IMR-90 (cell line): ENCODE measurements around the gene USP20. TPM values are rescaled to one million over a fixed set of nuclear protein-coding genes. Genes with fewer than 3 reads are reported as not detected.

Experiments
- ATAC-seq: fragments of 200-7000 bp; cut with Tn5 transposase; 2 replicates; pipeline ENCODE4 v1.9.1; 2020; ENCODE audit warnings: low read depth, mild to moderate bottlenecking, moderate library complexity
- BruUV-seq: library from RNA; stranded (reverse); fragments of 400-500 nt; replicated peaks from 2 replicates; lab custom pipeline; 2021; lab: Mats Ljungman, UMichigan
- CTCF ChIA-PET: fragments of 300-600 bp; formaldehyde crosslinking; extraction: SDS; loops from one replicate; lab custom pipeline; 2021; ENCODE audit warnings: antibody characterized with exemption; lab: Yijun Ruan, JAX
- POLR2A ChIA-PET: fragments of 300-600 bp; sonication (Branson Sonifier 250); formaldehyde crosslinking; loops from one replicate; lab custom pipeline; 2022; ENCODE audit warnings: antibody characterized with exemption; ENCODE audit not compliant: unreplicated experiment; lab: Charles Lee
- DNase-seq: peaks from one replicate; pipeline ENCODE4 v3.0.0; 2013
- H2AFZ ChIP-seq: replicated peaks from 2 replicates; pipeline ENCODE3; 2013; ENCODE audit warnings: low read length, mild to moderate bottlenecking; ENCODE audit not compliant: poor library complexity
- H2AK5ac ChIP-seq: 2 replicates; pipeline ENCODE4 v1.6.1; 2013; ENCODE audit warnings: low read depth, low read length, inconsistent platforms
- H2AK9ac ChIP-seq: replicated peaks from 2 replicates; pipeline ENCODE3; 2013; ENCODE audit warnings: mild to moderate bottlenecking, low read depth, low read length, moderate library complexity; ENCODE audit not compliant: poor library complexity
- H2BK120ac ChIP-seq: 2 replicates; pipeline ENCODE4 v1.6.1; 2013; ENCODE audit warnings: low read depth, low read length, inconsistent platforms
- H2BK15ac ChIP-seq: 3 replicates; pipeline ENCODE4 v1.6.1; 2013; ENCODE audit warnings: low read depth, low read length, inconsistent platforms
- H2BK20ac ChIP-seq: 2 replicates; pipeline ENCODE4 v1.6.1; 2013; ENCODE audit warnings: low read depth, mild to moderate bottlenecking, inconsistent platforms, low read length, moderate library complexity
- H2BK5ac ChIP-seq: 2 replicates; pipeline ENCODE4 v1.6.1; 2013; ENCODE audit warnings: mild to moderate bottlenecking, low read depth, low read length, inconsistent platforms; ENCODE audit not compliant: poor library complexity, severe bottlenecking
- H3K14ac ChIP-seq: replicated peaks from 2 replicates; pipeline ENCODE4 v1.6.1; 2013; ENCODE audit warnings: low read depth, low read length, inconsistent platforms
- H3K18ac ChIP-seq: 2 replicates; pipeline ENCODE4 v1.6.1; 2013; ENCODE audit warnings: low read depth, low read length, control low read depth
- H3K23ac ChIP-seq: 2 replicates; pipeline ENCODE4 v1.6.1; 2013; ENCODE audit warnings: low read depth, low read length, inconsistent platforms
- H3K27ac ChIP-seq: 2 replicates; pipeline ENCODE4 v1.5.1; 2013; ENCODE audit warnings: mild to moderate bottlenecking, control low read depth, low read length; ENCODE audit not compliant: insufficient read depth
- H3K27me3 ChIP-seq: 2 replicates; pipeline ENCODE4 v1.6.1; 2013; ENCODE audit warnings: low read length; ENCODE audit not compliant: control insufficient read depth, insufficient read depth
- H3K36me3 ChIP-seq: 2 replicates; pipeline ENCODE4 v1.6.1; 2013; ENCODE audit warnings: low read length, mixed read lengths; ENCODE audit not compliant: control insufficient read depth, insufficient read depth
- H3K4ac ChIP-seq: 2 replicates; pipeline ENCODE4 v1.6.1; 2013; ENCODE audit warnings: low read depth, low read length, inconsistent platforms
- H3K4me1 ChIP-seq: 2 replicates; pipeline ENCODE4 v1.6.1; 2013; ENCODE audit warnings: low read length, mixed read lengths; ENCODE audit not compliant: control insufficient read depth, insufficient read depth
- H3K4me2 ChIP-seq: 2 replicates; pipeline ENCODE4 v1.6.1; 2013; ENCODE audit warnings: low read depth, mild to moderate bottlenecking, control low read depth, low read length, moderate library complexity
- H3K4me3 ChIP-seq: 2 replicates; pipeline ENCODE4 v1.5.1; 2013; ENCODE audit warnings: low read depth, mild to moderate bottlenecking, control low read depth, low read length, moderate library complexity; ENCODE audit not compliant: insufficient read depth
- H3K56ac ChIP-seq: 2 replicates; pipeline ENCODE4 v1.6.1; 2013; ENCODE audit warnings: low read length, inconsistent platforms; ENCODE audit not compliant: insufficient read depth; ENCODE audit errors: extremely low read depth
- H3K79me1 ChIP-seq, 2 experiments: 2 replicates each; pipeline ENCODE4 v1.6.1; 2013; ENCODE audit warnings: low read length in 2 of 2, inconsistent platforms in 1 of 2, low read depth in 1 of 2
- H3K9ac ChIP-seq: 2 replicates; pipeline ENCODE4 v1.6.1; 2013; ENCODE audit warnings: low read depth, low read length, control low read depth
- H3K9me1 ChIP-seq: 2 replicates; pipeline ENCODE4 v1.6.1; 2013; ENCODE audit warnings: low read length, inconsistent platforms; ENCODE audit not compliant: insufficient read depth
- H3K9me3 ChIP-seq: 2 replicates; pipeline ENCODE4 v1.6.1; 2013; ENCODE audit warnings: low read length; ENCODE audit not compliant: control insufficient read depth, insufficient read depth
- H4K20me1 ChIP-seq: 2 replicates; pipeline ENCODE4 v1.6.1; 2013; ENCODE audit warnings: low read length, inconsistent platforms; ENCODE audit not compliant: insufficient read depth
- H4K5ac ChIP-seq: 2 replicates; pipeline ENCODE4 v1.6.1; 2013; ENCODE audit warnings: mild to moderate bottlenecking, low read depth, low read length, control low read depth
- H4K8ac ChIP-seq, 2 experiments: 2 replicates each; pipeline ENCODE4 v1.6.1; 2013; ENCODE audit warnings: low read depth in 2 of 2, low read length in 2 of 2, control low read depth in 1 of 2, inconsistent platforms in 1 of 2
- H4K91ac ChIP-seq: 2 replicates; pipeline ENCODE4 v1.6.1; 2013; ENCODE audit warnings: low read depth, low read length, inconsistent platforms; ENCODE audit not compliant: insufficient read depth
- BHLHE40 ChIP-seq: fragments of 150-350 bp; IDR thresholded peaks from 2 replicates; pipeline ENCODE4 v1.6.1; 2016; ENCODE audit warnings: mild to moderate bottlenecking, low read depth, low read length
- CEBPB ChIP-seq: IDR thresholded peaks from 2 replicates; pipeline ENCODE4 v1.6.1; 2012; ENCODE audit warnings: low read depth, low read length, improper control_type of control experiment
- CHD1 ChIP-seq: IDR thresholded peaks from 2 replicates; pipeline ENCODE4 v1.6.1; 2012; ENCODE audit warnings: low read depth, low read length, improper control_type of control experiment
- CTCF ChIP-seq: conservative IDR thresholded peaks from 2 replicates; pipeline ENCODE4 v1.5.1; 2012; ENCODE audit warnings: mild to moderate bottlenecking, low read depth, low read length, improper control_type of control experiment
- ELK1 ChIP-seq: fragments of 150-350 bp; IDR thresholded peaks from 2 replicates; pipeline ENCODE4 v1.6.1; 2016; ENCODE audit warnings: low read depth, mild to moderate bottlenecking, low read length, moderate library complexity, borderline replicate concordance
- FOS ChIP-seq: fragments of 150-350 bp; IDR thresholded peaks from 2 replicates; pipeline ENCODE4 v1.6.1; 2016; ENCODE audit warnings: low read depth, low read length
- MAFK ChIP-seq: IDR thresholded peaks from 2 replicates; pipeline ENCODE4 v1.6.1; 2012; ENCODE audit warnings: low read depth, low read length, improper control_type of control experiment
- MAZ ChIP-seq: IDR thresholded peaks from 2 replicates; pipeline ENCODE4 v1.6.1; 2012; ENCODE audit warnings: low read depth, mild to moderate bottlenecking, low read length, improper control_type of control experiment, moderate library complexity, borderline replicate concordance
- MXI1 ChIP-seq: IDR thresholded peaks from 2 replicates; pipeline ENCODE4 v1.6.1; 2012; ENCODE audit warnings: low read depth, mild to moderate bottlenecking, low read length, moderate library complexity, borderline replicate concordance
- NFE2L2 ChIP-seq: fragments of 150-350 bp; IDR thresholded peaks from 2 replicates; pipeline ENCODE4 v1.6.1; 2016; ENCODE audit warnings: low read depth, mild to moderate bottlenecking, low read length
- POLR2A ChIP-seq: IDR thresholded peaks from 2 replicates; pipeline ENCODE4 v1.6.1; 2012; ENCODE audit warnings: mild to moderate bottlenecking, low read depth, low read length
- RAD21 ChIP-seq: IDR thresholded peaks from 2 replicates; pipeline ENCODE4 v1.6.1; 2012; ENCODE audit warnings: low read length, improper control_type of control experiment
- RCOR1 ChIP-seq: IDR thresholded peaks from 2 replicates; pipeline ENCODE4 v1.6.1; 2012; ENCODE audit warnings: mild to moderate bottlenecking, low read length, improper control_type of control experiment; ENCODE audit not compliant: insufficient replicate concordance
- RFX5 ChIP-seq: IDR thresholded peaks from 2 replicates; pipeline ENCODE4 v1.8.0; 2012; ENCODE audit warnings: low read depth, mild to moderate bottlenecking, low read length, moderate library complexity
- SMC3 ChIP-seq: fragments of 150-350 bp; IDR thresholded peaks from 2 replicates; pipeline ENCODE4 v1.6.1; 2016; ENCODE audit warnings: low read depth, mild to moderate bottlenecking, antibody characterized with exemption, low read length, moderate library complexity
- USF2 ChIP-seq: fragments of 150-350 bp; IDR thresholded peaks from 2 replicates; pipeline ENCODE4 v1.6.1; 2017; ENCODE audit warnings: mild to moderate bottlenecking, antibody characterized with exemption, low read length, low read depth
- WGBS, 2 experiments: methylation state at CpG; one replicate each; pipeline versions ENCODE4 v1.1.5 to v1.1.7; 2013; ENCODE audit warnings: missing lambda C conversion rate in 2 of 2; ENCODE audit not compliant: insufficient read length in 1 of 2; ENCODE audit errors: extremely low coverage in 2 of 2; 5-methylcytosine and 5-hydroxymethylcytosine counted together
- dilution Hi-C: fragments of 300-500 bp; cut with HindIII; formaldehyde crosslinking; loops from one replicate; pipeline ENCODE4 v1.14.3; 2018; ENCODE audit warnings: low sequenced_read_pairs; ENCODE audit not compliant: unreplicated experiment
- in situ Hi-C: fragments of 300-500 bp; cut with MboI; formaldehyde crosslinking; loops from 3 replicates; pipeline ENCODE4 v1.14.3; 2019; ENCODE audit warnings: low sequenced_read_pairs, inconsistent platforms, mixed read lengths
- intact Hi-C: fragments of 100-400 bp; cut with micrococcal nuclease; formaldehyde crosslinking; loops from 2 replicates; pipeline ENCODE4 v1.10.0; 2022
- polyA plus RNA-seq, 3 experiments: library from polyadenylated mRNA; depleted of rRNA; stranded (reverse); fragments of >200 nt; gene quantifications; 2 replicates each; pipeline ENCODE4 v1.2.3, GENCODE V29; 2012; ENCODE audit warnings: low replicate concordance in 1 of 3
- total RNA-seq: library from RNA; depleted of rRNA; stranded (reverse); fragments of >200 nt; gene quantifications from 2 replicates; pipeline ENCODE4 v1.2.3, GENCODE V29; 2012

Gene USP20
- total and polyA plus RNA-seq, 2 of the 4 experiments (the other 2 are of a cell fraction): 3.8 to 21.6 TPM

- no CpG with 5 or more reads among the region's 6 CpGs for WGBS, 2 experiments
- Histone ChIP-seq H3K4me1 (no peaks in the 10 kb centered on the region), H3K14ac (no peak overlapping the region), H3K9me3 (no peaks in the 10 kb centered on the region), H2BK120ac (no peak overlapping the region), H3K4me3 (no peak overlapping the region), H4K91ac (no peak overlapping the region), H2AK5ac (no peak overlapping the region), H2BK20ac (no peak overlapping the region), H3K9ac (no peak overlapping the region), H3K4me2 (no peak overlapping the region), H4K20me1 (no peaks in the 10 kb centered on the region), H4K5ac (no peak overlapping the region), H2AK9ac (no peak overlapping the region), H2BK15ac (no peak overlapping the region), H4K8ac (no peak overlapping the region), H2AFZ (no peak overlapping the region), H3K36me3 (peaks cover 19% of the 10 kb centered on the region), H2BK5ac (no peak overlapping the region), H3K4ac (no peak overlapping the region), H3K23ac (no peak overlapping the region), H3K79me1 (no peaks in the 10 kb centered on the region), H3K27me3 (no peaks in the 10 kb centered on the region), H3K18ac (no peak overlapping the region), H3K56ac (no peak overlapping the region), H3K9me1 (0 out of 2 replicates have a peak, but pooled peaks cover under 1% of the 10 kb centered on the region), H3K27ac (no peak overlapping the region)
- TF ChIP-seq USF2: no peak
- TF ChIP-seq FOS: no peak
- TF ChIP-seq CHD1: no peak
- TF ChIP-seq MAZ: no peak
- TF ChIP-seq SMC3: no peak
- no peak for TF ChIP-seq ELK1
- TF ChIP-seq BHLHE40: no peak
- TF ChIP-seq RAD21: no peak
- no peak for TF ChIP-seq RFX5
- no peak for TF ChIP-seq MAFK
- no peak for TF ChIP-seq CEBPB
- no peak for TF ChIP-seq RCOR1
- no peak for TF ChIP-seq CTCF
- no peak for TF ChIP-seq POLR2A
- no peak for TF ChIP-seq NFE2L2
- TF ChIP-seq MXI1: no peak
- no peak for ATAC-seq
- dilution Hi-C loops: no loop called here
- intact Hi-C loops: no loop called here
- CTCF ChIA-PET: interaction anchor here (1.3 kb wide), 1 partner anchor 9 kb away, joined by 4 read pairs; no protein-coding TSS in a partner anchor
- no TSS peak for BruUV-seq
- POLR2A ChIA-PET: no interaction called here
- in situ Hi-C loops: no loop called here
- DNase-seq: no peak
These were observed 88.3 kb downstream of the USP20 start for GRCh38 chr9:129923589-129923988.
